B cell (primary cell): ENCODE results near the gene MACROH2A1.

Experiments used
- EZH2 ChIP-seq: IDR thresholded peaks from 2 replicates; pipeline ENCODE4 v1.6.1; 2012; ENCODE audit warnings: borderline replicate concordance, low read depth, mild to moderate bottlenecking, moderate library complexity, low read length; ENCODE audit not compliant: insufficient read depth, poor library complexity, severe bottlenecking
- TF ChIP-seq, protein P1 (sequence below): fragments of 200-600 bp; IDR thresholded peaks from one replicate; pipeline ENCODE4 v1.8.0; 2022; ENCODE audit warnings: antibody characterized with exemption, mild to moderate bottlenecking

- TF ChIP-seq, protein P1, sequence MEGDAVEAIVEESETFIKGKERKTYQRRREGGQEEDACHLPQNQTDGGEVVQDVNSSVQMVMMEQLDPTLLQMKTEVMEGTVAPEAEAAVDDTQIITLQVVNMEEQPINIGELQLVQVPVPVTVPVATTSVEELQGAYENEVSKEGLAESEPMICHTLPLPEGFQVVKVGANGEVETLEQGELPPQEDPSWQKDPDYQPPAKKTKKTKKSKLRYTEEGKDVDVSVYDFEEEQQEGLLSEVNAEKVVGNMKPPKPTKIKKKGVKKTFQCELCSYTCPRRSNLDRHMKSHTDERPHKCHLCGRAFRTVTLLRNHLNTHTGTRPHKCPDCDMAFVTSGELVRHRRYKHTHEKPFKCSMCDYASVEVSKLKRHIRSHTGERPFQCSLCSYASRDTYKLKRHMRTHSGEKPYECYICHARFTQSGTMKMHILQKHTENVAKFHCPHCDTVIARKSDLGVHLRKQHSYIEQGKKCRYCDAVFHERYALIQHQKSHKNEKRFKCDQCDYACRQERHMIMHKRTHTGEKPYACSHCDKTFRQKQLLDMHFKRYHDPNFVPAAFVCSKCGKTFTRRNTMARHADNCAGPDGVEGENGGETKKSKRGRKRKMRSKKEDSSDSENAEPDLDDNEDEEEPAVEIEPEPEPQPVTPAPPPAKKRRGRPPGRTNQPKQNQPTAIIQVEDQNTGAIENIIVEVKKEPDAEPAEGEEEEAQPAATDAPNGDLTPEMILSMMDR = no peak
- TF ChIP-seq EZH2 = no peak
Observed at GRCh38 chr5:135442431-135443160, 43.6 kb upstream of the MACROH2A1 start.
